Hepatocyte (in vitro differentiated cells): Measurements from ENCODE around the gene GSS. TPM values are rescaled to one million over a fixed set of nuclear protein-coding genes. Genes with fewer than 3 reads are reported as not detected.

ENCODE experiments used
- DNase-seq: peaks from one replicate; pipeline ENCODE4 v3.0.0-alpha.2; 2016; ENCODE audit warnings: low spot score
- H2AFZ ChIP-seq: fragments of 200-600 bp; sonication (generic); 2 replicates; pipeline ENCODE4 v1.6.0; 2016; ENCODE audit warnings: antibody characterized with exemption, mild to moderate bottlenecking
- H3K27ac ChIP-seq: fragments of 200-600 bp; sonication (generic); 2 replicates; pipeline ENCODE4 v1.5.1; 2016; ENCODE audit warnings: mild to moderate bottlenecking
- H3K27me3 ChIP-seq: fragments of 200-600 bp; sonication (generic); 2 replicates; pipeline ENCODE4 v1.6.1; 2016
- H3K36me3 ChIP-seq: fragments of 200-600 bp; sonication (generic); replicated peaks from 2 replicates; pipeline ENCODE4 v1.5.1; 2016; ENCODE audit warnings: low read depth; ENCODE audit not compliant: insufficient read depth
- H3K4me1 ChIP-seq: fragments of 200-600 bp; sonication (generic); 2 replicates; pipeline ENCODE4 v1.5.1; 2016; ENCODE audit warnings: mild to moderate bottlenecking, moderate library complexity; ENCODE audit not compliant: insufficient read depth
- H3K4me2 ChIP-seq: fragments of 200-600 bp; sonication (generic); 2 replicates; pipeline ENCODE4 v1.6.0; 2016
- H3K4me3 ChIP-seq: fragments of 200-600 bp; sonication (generic); 2 replicates; pipeline ENCODE4 v1.5.1; 2016; ENCODE audit warnings: mild to moderate bottlenecking
- H3K79me2 ChIP-seq: fragments of 200-600 bp; sonication (generic); 2 replicates; pipeline ENCODE4 v1.6.0; 2017; ENCODE audit warnings: mild to moderate bottlenecking
- H3K9me2 ChIP-seq: fragments of 200-600 bp; sonication (generic); replicated peaks from 2 replicates; pipeline ENCODE4 v1.6.0; 2017; ENCODE audit warnings: mild to moderate bottlenecking; ENCODE audit not compliant: insufficient read depth
- H3K9me3 ChIP-seq: fragments of 200-600 bp; sonication (generic); 2 replicates; pipeline ENCODE4 v1.5.1; 2016; ENCODE audit warnings: low read depth, mild to moderate bottlenecking
- H4K20me1 ChIP-seq: fragments of 200-600 bp; sonication (generic); 2 replicates; pipeline ENCODE4 v1.6.0; 2016; ENCODE audit warnings: mild to moderate bottlenecking; ENCODE audit not compliant: insufficient read depth, poor library complexity, severe bottlenecking
- EZH2 ChIP-seq: fragments of 200-600 bp; sonication (generic); IDR thresholded peaks from 2 replicates; pipeline ENCODE4 v1.6.1; 2016; ENCODE audit warnings: antibody characterized with exemption, mild to moderate bottlenecking, borderline replicate concordance
- EZH2phosphoT487 ChIP-seq: fragments of 200-600 bp; sonication (generic); IDR thresholded peaks from one replicate; pipeline ENCODE4 v1.6.1; 2018; ENCODE audit warnings: antibody characterized with exemption, mild to moderate bottlenecking, low read depth, moderate library complexity; ENCODE audit not compliant: unreplicated experiment, severe bottlenecking
- whole genome bisulfite sequencing: methylation state at CpG from one replicate; pipeline ENCODE4 v1.1.6; 2016; ENCODE audit warnings: low lambda C conversion rate; ENCODE audit errors: missing lambda C conversion rate; 5-methylcytosine and 5-hydroxymethylcytosine counted together
- polyA plus RNA-seq: library from polyadenylated mRNA; unstranded; fragments of >200 nt; fragmentation: Nextera tagmentation; extraction: Ambion mirVana; gene quantifications from 2 replicates; pipeline ENCODE4 v1.2.1, GENCODE V29; 2016
- total RNA-seq: library from RNA; depleted of rRNA; stranded (reverse); fragments of >200 nt; gene quantifications from 2 replicates; pipeline ENCODE4 v1.2.3, GENCODE V29; 2014
- TF ChIP-seq, protein P1 (sequence below): fragments of 200-600 bp; sonication (generic); IDR thresholded peaks from 2 replicates; pipeline ENCODE4 v1.5.1; 2016; ENCODE audit warnings: antibody characterized with exemption, mild to moderate bottlenecking; ENCODE audit not compliant: poor library complexity

GSS gene
- total and polyA plus RNA-seq, 2 experiments from 2014 or later: 45.2 to 46.2 TPM

DNA sequence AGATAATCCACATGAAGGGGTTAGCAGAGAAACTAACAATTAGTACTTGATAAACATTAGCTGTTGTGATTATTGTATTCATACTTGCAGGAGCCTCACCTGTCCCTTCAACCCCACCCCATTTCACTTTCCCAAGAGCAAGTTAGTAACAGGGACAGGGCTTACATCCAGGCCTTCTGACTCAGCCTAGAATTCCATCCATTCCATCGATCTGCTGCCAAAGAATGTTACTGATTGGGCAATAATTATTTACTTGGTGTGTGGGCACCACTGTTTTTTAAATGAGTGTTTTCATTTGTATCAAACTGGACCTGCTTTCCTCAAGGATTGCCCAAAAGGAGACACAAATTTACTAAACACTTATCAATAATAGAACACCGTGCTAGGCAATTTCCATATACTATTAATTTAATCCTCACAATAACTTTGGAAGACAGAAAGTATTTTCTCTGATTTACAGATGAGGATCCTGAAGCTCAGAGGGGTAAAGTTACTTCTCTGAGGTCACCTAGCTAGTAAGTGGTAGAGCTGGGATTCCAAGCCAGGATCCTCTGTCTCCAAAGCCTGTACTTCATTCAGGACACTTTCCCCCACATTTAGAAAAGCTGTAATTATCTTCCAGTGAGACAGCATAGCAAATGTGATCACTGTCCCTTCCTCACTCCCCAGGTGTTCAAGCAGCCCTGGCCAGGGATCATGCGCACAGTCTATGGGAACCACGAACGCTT is 32.8 kb downstream of the GSS start:
- H3K79me2 ChIP-seq: no peaks in the 10 kb centered on the region
- no peaks in the 10 kb centered on the region for H3K9me2 ChIP-seq
- H3K4me3 ChIP-seq: no peak overlapping the region
- no peaks in the 10 kb centered on the region for H3K36me3 ChIP-seq
- TF ChIP-seq, protein P1, sequence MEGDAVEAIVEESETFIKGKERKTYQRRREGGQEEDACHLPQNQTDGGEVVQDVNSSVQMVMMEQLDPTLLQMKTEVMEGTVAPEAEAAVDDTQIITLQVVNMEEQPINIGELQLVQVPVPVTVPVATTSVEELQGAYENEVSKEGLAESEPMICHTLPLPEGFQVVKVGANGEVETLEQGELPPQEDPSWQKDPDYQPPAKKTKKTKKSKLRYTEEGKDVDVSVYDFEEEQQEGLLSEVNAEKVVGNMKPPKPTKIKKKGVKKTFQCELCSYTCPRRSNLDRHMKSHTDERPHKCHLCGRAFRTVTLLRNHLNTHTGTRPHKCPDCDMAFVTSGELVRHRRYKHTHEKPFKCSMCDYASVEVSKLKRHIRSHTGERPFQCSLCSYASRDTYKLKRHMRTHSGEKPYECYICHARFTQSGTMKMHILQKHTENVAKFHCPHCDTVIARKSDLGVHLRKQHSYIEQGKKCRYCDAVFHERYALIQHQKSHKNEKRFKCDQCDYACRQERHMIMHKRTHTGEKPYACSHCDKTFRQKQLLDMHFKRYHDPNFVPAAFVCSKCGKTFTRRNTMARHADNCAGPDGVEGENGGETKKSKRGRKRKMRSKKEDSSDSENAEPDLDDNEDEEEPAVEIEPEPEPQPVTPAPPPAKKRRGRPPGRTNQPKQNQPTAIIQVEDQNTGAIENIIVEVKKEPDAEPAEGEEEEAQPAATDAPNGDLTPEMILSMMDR: no peak
- no peak for TF ChIP-seq EZH2
- no peak for DNase-seq
- no peaks in the 10 kb centered on the region for H4K20me1 ChIP-seq
- no peak overlapping the region for H3K4me2 ChIP-seq
- H3K27me3 ChIP-seq: no peaks in the 10 kb centered on the region
- no peaks in the 10 kb centered on the region for H3K4me1 ChIP-seq
- no peaks in the 10 kb centered on the region for H3K9me3 ChIP-seq
- 92% methylated on average over 5 of the region's 5 CpGs for WGBS
- H2AFZ ChIP-seq: no peak overlapping the region
- no peak overlapping the region for H3K27ac ChIP-seq

DNA sequence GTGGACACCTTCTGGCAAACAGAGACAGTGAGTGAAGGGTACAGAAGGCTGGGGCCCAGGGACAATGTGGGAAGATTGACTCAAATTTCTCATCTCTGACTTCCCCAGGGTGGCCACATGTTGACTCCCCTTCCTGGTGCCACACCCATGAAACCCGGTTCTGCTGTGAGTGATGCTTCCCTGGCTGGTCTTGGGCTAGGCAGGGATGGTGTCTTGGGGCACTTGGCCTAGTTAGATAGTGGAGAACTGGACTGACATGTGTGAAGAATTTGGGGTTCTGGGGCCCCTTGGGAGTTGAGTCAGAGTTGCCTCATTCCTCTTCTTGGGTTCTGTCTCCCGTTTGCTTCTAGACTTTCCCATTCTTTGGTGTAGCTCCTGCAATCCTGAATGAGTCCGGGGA is 34.2 kb downstream of the GSS start:
- H3K27ac ChIP-seq: no peak overlapping the region
- H2AFZ ChIP-seq: no peak overlapping the region
- no peaks in the 10 kb centered on the region for H4K20me1 ChIP-seq
- H3K79me2 ChIP-seq: no peaks in the 10 kb centered on the region
- no peak overlapping the region for H3K4me3 ChIP-seq
- no peak overlapping the region for H3K4me2 ChIP-seq
- peaks cover 8% of the 10 kb centered on the region for H3K4me1 ChIP-seq
- no peaks in the 10 kb centered on the region for H3K36me3 ChIP-seq
- WGBS: 86% methylated on average over 3 of the region's 3 CpGs
- TF ChIP-seq EZH2phosphoT487 (no peak), EZH2 (no peak)
- TF ChIP-seq, protein P1: no peak
- no peaks in the 10 kb centered on the region for H3K9me3 ChIP-seq
- no peaks in the 10 kb centered on the region for H3K9me2 ChIP-seq
- no peak for DNase-seq
- H3K27me3 ChIP-seq: no peaks in the 10 kb centered on the region

DNA sequence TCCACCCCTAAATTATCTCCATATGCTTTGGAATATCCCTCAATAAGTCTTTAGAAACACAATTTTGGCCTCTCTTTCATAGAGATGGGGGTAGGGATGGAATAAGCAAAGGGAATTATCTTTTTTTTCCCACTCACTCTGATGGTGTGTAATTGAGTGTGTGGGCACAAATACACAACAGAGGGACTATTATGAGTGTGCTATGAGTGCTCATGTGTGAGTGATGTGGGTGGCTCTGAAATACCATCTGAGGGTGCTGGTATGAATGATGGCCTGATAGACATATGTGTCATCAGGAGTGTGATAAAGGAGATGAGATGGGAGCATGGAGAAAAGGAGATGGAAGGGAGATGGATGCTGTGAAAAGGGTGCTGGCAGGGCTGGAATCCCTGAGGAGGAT is 35.6 kb downstream of the GSS start:
- H3K9me3 ChIP-seq: no peaks in the 10 kb centered on the region

More for the DNA sequence above, 35.6 kb downstream of the GSS start:
- H4K20me1 ChIP-seq: no peaks in the 10 kb centered on the region
- H3K36me3 ChIP-seq: no peaks in the 10 kb centered on the region
- H3K9me2 ChIP-seq: no peaks in the 10 kb centered on the region
- no peak for TF ChIP-seq EZH2
- no peak for TF ChIP-seq EZH2phosphoT487
- TF ChIP-seq, protein P1: no peak
- H3K4me3 ChIP-seq: no peak overlapping the region
- H3K4me1 ChIP-seq: peaks cover 8% of the 10 kb centered on the region
- no peak overlapping the region for H3K4me2 ChIP-seq
- H3K79me2 ChIP-seq: no peaks in the 10 kb centered on the region
- DNase-seq: no peak
- no peaks in the 10 kb centered on the region for H3K27me3 ChIP-seq
- H3K27ac ChIP-seq: no peak overlapping the region
- H2AFZ ChIP-seq: no peak overlapping the region
